SK-N-MC (cell line): ENCODE results near the gene TPRG1L.

ENCODE experiments used
- EZH2 ChIP-seq: fragments of 200-600 bp; sonication (generic); IDR thresholded peaks from one replicate; pipeline ENCODE4 v1.6.1; 2017; ENCODE audit warnings: antibody characterized with exemption
- POLR2AphosphoS5 ChIP-seq: IDR thresholded peaks from 2 replicates; pipeline ENCODE4 v1.6.1; 2012; ENCODE audit warnings: mild to moderate bottlenecking, low read depth, low read length, borderline replicate concordance

DNA sequence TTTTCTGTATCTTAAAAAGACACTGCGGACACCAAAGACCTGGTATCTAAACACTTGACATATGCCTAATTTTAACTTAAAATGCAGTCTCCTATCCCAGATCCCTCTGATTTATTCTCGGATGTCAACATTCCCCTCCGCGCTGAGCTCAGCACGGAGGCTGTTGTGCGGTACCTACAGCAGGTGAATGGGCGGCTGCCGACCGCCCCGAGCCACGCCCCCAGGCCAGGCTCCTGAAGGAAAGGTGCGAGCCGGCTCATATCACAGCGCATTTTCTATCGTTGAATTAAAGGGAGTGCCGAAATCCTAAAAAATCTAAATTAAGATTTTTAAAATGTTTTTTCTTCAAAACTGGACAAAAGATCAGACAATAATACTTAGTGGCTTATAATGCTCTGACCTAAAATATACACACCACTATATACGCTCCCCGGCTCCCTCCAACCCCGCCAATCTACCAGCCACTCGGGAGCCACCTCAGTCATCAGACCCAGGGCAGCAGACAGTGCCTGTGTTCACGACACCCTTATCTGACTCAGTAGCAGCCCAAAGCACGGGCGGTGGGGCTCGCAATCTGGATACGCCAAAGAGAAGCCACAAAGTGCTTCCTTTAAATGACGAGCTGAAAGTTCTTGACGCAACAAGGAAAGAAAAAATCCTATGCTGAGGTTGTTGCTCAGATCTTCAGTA, 21.0 kb downstream of the TPRG1L start:
- TF ChIP-seq EZH2 (no peak), POLR2AphosphoS5 (no peak)
